HuH-7 (cell line): ENCODE measurements around the gene LACRT.
A peak's percentile ranks its signal among the peaks of the same experiment; 100 is the strongest.

ENCODE experiments used
- DNase-seq: peaks from one replicate; pipeline ENCODE4 v3.0.0; 2011; ENCODE audit warnings: low spot score

LACRT gene

GRCh38 chr12:54601841-54602240, 32.9 kb downstream of the LACRT start:
- DNase-seq: no peak

- no peak for DNase-seq
These were observed 35.7 kb downstream of the LACRT start for GRCh38 chr12:54598970-54599369.

GRCh38 chr12:54596526-54596946, 38.2 kb downstream of the LACRT start:
- DNase-seq: peak; percentile 74

- no peak for DNase-seq
These were observed 39.2 kb downstream of the LACRT start for GRCh38 chr12:54595471-54595870.

- no peak for DNase-seq
These were observed 41.0 kb downstream of the LACRT start for GRCh38 chr12:54593725-54594124.

GRCh38 chr12:54593135-54593534, 41.6 kb downstream of the LACRT start:
- DNase-seq: no peak

- no peak for DNase-seq
These were observed 42.4 kb downstream of the LACRT start for GRCh38 chr12:54592316-54592715.

GRCh38 chr12:54590978-54591591, 43.6 kb downstream of the LACRT start:
- DNase-seq: no peak

- no peak for DNase-seq
These were observed 44.7 kb downstream of the LACRT start for GRCh38 chr12:54589964-54590363.

GRCh38 chr12:54588890-54589267, 45.8 kb downstream of the LACRT start:
- DNase-seq: no peak

- peak; percentile 55 for DNase-seq
These were observed 46.4 kb downstream of the LACRT start, which contains the start of gene PPP1R1A for GRCh38 chr12:54588110-54588889. PPP1R1A (minus strand) TSS chr12:54588659; CDS start chr12:54588488, 171 bp downstream.

- DNase-seq: peak; percentile 70
These were observed 47.3 kb downstream of the LACRT start for GRCh38 chr12:54587315-54587873.

- DNase-seq: no peak
These were observed 48.1 kb downstream of the LACRT start for GRCh38 chr12:54586620-54587019.

GRCh38 chr12:54585243-54585642, 49.5 kb downstream of the LACRT start:
- DNase-seq: no peak

- no peak for DNase-seq
These were observed 50.6 kb downstream of the LACRT start for GRCh38 chr12:54584128-54584527.

GRCh38 chr12:54583726-54584125, 51.0 kb downstream of the LACRT start:
- DNase-seq: no peak

GRCh38 chr12:54581412-54581811, 53.3 kb downstream of the LACRT start:
- no peak for DNase-seq
